Cerebellar nuclear complex (tissue), 1 donor: ENCODE measurements around the gene ATP6V0E1.
A peak's percentile ranks its signal among the peaks of the same experiment; 100 is the strongest.
"Not testable (repeated sequence)": the region's sequence is repeated elsewhere in the genome, so short reads cannot be mapped to it uniquely, and the experiment has no call there.

ENCODE experiments used
- DNase-seq, 2 experiments: peaks; one replicate each; lab custom pipeline; 2025; lab: John Stamatoyannopoulos, UW

ATP6V0E1 gene

GRCh38 chr5:173004013-173004412, 20.4 kb downstream of the ATP6V0E1 start:
- DNase-seq: no peak

- DNase-seq: no peak
Observed at GRCh38 chr5:173004447-173004846, 20.9 kb downstream of the ATP6V0E1 start.

GRCh38 chr5:173010021-173010420, 26.4 kb downstream of the ATP6V0E1 start:
- DNase-seq: no peak

- DNase-seq: peak in 1 of 2 experiments; percentile 41
Observed at GRCh38 chr5:173010547-173011464, 27.2 kb downstream of the ATP6V0E1 start.

GRCh38 chr5:173011566-173011965, 28.0 kb downstream of the ATP6V0E1 start:
- no peak for DNase-seq

- no peak for DNase-seq
Observed at GRCh38 chr5:173012882-173013281, 29.3 kb downstream of the ATP6V0E1 start.

- no peak for DNase-seq
Observed at GRCh38 chr5:173014671-173015070, 31.1 kb downstream of the ATP6V0E1 start.

- DNase-seq: no peak
Observed at GRCh38 chr5:173015192-173015591, 31.6 kb downstream of the ATP6V0E1 start.

- DNase-seq: no peak
Observed at GRCh38 chr5:173015598-173016455, 32.3 kb downstream of the ATP6V0E1 start.

GRCh38 chr5:173016598-173017046, 33.1 kb downstream of the ATP6V0E1 start:
- DNase-seq: no peak

GRCh38 chr5:173017087-173017486, 33.5 kb downstream of the ATP6V0E1 start:
- not testable (repeated sequence) for DNase-seq

- no peak for DNase-seq
Observed at GRCh38 chr5:173018358-173018757, 34.8 kb downstream of the ATP6V0E1 start.

- DNase-seq: no peak
Observed at GRCh38 chr5:173020154-173020581, 36.6 kb downstream of the ATP6V0E1 start.

GRCh38 chr5:173020643-173021042, 37.1 kb downstream of the ATP6V0E1 start:
- no peak for DNase-seq

GRCh38 chr5:173025651-173026050, 42.1 kb downstream of the ATP6V0E1 start:
- DNase-seq: no peak

GRCh38 chr5:173027905-173028304, 44.3 kb downstream of the ATP6V0E1 start:
- no peak for DNase-seq

- no peak for DNase-seq
Observed at GRCh38 chr5:173028811-173029327, 45.3 kb downstream of the ATP6V0E1 start.

- DNase-seq: no peak
Observed at GRCh38 chr5:173029499-173029921, 45.9 kb downstream of the ATP6V0E1 start.

- DNase-seq: not testable (repeated sequence)
Observed at GRCh38 chr5:173032096-173032495, 48.5 kb downstream of the ATP6V0E1 start.

- no peak for DNase-seq
Observed at GRCh38 chr5:173032730-173033129, 49.2 kb downstream of the ATP6V0E1 start.

- no peak for DNase-seq
Observed at GRCh38 chr5:173033923-173034322, 50.4 kb downstream of the ATP6V0E1 start.
